CD4-positive, alpha-beta T cell treated with Interferon alpha-2 for 1 hour (primary cell): ENCODE measurements around the gene NUP107.

Source experiments
- DNase-seq, 2 donors: peaks; one replicate each; pipeline ENCODE4 v3.0.0-alpha.2; 2020 to 2022

Gene NUP107

DNA sequence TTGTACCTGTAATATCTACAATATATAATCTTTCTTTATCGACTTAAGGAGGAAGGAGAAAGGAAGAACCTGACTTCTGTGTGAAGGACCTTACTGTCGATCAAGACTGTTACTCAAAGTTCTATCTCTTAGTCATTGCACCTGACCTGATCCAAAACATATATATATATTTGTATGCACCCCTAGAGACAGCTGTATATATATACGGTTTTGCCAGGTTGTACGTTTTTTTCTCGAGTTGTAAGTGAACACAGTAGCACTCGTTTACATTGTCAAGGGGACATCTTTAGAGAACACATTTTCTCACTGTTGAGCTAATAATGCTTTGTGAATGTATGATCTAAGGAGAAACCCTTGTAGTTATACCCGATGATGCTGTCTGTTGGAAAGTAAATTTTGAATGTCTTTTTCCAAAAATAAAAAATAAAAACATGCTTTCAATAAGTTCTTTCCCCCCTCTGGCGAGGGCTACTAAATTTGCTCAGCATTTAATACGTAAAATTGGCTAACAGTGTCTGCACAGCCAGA lies 58.7 kb downstream of the NUP107 start:
- DNase-seq, result peak in 1 of 2 donors; percentile 11

DNA sequence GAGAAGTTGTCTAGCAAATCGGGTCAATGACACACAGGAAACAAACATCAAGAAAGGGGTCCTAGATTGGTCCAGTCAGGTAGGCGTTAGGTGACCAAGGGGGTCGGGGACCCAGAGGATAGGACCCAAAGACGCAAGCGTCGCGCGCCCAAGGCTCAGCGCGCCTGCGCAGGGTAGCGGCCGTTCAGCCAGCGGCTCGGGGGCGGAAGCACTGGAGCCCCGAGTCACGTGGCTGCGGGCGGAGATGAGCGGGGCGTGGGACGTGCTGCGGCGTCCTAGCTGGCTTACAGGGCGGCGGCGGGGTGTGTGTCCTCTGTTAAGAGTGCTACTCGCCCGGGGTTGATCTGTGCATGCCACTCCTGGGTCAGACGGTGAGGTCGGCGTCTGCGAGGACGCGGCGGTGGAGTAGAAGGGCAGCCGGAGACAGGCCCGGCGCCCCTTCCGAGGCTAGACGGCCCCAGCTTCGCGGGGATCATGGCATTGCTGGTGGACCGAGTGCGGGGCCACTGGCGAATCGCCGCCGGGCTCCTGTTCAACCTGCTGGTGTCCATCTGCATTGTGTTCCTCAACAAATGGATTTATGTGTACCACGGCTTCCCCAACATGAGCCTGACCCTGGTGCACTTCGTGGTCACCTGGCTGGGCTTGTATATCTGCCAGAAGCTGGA lies 59.3 kb downstream of the NUP107 start, which contains the start of gene SLC35E3:
TSS of gene SLC35E3 (plus strand) at position 273 of the 668 bp plus-strand sequence. CDS start at position 475, 202 bp downstream.
- DNase-seq, result peak; percentile 90 to 91

DNA sequence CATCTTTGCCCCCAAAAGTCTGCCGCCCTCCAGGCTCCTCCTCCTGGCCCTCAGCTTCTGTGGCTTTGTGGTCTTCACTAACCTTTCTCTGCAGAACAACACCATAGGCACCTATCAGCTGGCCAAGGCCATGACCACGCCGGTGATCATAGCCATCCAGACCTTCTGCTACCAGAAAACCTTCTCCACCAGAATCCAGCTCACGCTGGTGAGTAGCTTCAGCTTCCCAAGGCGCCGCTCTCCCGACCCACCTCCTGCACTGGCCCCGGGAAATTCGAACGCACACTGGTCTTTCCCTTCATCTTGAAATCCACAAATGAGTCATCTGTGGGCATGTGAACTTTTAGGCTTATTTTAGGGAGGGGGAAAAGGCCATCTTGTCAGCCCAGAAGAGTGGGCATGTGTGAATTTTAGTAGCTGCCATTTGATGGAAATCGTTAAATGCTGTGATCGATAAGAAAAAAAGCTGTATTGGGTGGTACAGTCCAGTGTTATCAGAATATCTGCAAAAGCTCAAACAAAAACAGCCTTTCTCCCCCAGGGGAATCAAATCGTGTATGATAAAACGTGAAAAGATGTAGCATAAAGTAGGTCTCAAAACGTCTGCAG lies 59.9 kb downstream of the NUP107 start:
- DNase-seq, result peak; percentile 3 to 32

DNA sequence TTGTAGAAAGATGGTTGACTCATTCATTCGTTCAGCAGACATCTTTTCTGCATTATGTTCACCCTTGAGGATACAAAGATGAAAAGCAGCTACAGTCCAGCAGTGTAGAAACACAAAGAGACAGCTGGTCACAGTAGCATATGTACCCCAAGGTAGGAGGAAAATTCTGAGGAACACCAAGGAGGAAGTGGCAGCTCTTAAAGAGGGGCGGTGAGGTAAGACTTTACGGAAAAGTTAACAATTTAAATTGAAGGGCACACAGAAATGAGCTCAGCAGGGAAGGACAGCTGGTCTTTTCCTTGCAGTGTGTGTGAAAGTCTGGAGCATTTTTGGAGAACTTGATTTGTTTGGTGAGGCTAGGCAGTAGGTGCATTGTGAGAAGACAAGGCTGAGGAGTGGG lies 62.7 kb downstream of the NUP107 start:
- no peak for DNase-seq

DNA sequence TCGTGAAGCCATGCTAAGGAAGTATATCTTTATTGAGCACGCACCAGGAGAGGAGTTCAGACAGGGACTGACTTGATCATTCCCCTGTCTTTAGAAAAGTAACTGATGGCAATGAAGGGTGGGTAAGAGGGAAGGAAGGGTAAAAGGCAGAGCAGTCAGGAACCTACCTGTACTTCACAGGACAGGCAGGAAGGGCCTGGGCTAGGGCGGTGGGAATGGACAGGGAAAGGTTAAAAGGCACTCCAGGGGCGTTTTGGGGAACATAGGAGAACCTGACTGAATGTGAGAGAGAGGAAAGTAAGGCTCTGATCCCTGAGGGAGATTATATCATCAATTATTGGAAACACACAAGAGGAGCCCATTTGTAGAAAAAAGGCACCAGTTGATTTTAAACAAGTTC lies 63.1 kb downstream of the NUP107 start:
- no peak for DNase-seq

DNA sequence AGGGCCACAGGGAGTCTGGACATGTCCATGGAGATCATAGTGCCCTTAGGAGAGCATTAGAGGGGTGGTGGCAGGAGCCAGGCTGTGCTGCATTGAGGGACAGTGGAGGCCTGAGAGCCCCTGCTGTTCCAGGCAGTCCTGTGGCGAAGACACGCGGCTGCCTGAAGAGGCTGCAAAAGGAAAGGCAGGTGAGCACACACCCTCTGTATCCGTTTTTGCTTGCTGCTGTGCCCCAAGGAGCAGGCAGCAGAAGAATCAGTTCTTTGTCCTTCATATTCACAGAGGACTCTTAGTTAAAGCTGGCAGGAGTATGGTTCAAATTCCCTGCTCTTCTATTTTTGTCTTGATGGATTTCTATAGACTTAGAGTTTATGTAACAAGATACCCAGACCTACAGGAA lies 63.7 kb downstream of the NUP107 start:
- DNase-seq, result no peak

DNA sequence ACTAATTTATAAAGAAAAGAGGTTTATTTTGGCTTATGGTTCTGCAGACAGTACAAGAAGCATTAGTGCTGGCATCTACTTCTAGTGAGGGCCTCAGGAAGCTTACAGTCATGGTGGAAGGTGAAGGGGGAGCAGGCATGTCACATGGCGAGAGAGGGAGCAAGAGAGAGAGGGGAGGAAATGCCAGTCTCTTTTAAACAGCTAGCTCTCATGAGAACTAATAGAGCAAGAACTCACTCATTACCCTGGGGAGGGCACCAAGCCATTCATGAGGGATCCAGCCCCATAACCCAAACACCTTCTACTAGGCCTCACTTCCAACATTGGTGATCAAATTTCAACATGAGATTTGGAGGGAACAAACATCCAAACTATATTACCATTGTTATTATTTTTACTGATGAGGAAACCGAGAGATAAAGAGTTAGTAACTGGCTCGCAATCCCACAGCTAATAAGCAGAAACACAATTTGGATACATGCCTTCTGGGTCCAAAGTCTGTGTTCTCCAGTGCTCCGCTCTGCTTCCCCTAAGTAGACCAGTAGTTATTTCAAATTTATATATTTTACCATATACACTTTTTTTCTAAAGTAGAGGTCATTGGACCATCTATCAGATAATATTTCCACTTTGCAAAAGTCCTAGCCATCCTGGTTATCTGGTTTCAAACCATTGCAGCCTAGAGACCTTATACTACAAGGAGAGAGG lies 68.9 kb downstream of the NUP107 start:
- DNase-seq, result no peak

DNA sequence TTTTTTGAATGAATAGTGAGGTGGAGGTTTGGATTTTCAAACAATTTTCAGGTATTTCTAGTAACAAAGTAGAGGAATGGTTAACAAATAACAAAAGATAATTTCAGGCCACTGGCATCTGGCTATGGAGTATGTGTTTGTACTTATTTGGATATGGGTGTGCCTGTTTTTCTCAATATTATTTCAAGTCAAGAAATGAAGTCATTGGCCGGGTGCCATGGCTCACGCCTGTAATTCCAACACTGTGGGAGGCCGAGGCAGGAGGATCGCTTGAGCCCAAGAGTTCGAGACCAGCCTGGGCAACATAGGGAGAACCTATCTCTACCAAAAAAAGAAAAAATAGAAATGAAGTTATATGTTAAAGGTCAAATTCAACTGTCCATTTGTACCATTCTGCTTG lies 73.1 kb downstream of the NUP107 start:
- DNase-seq, result no peak

DNA sequence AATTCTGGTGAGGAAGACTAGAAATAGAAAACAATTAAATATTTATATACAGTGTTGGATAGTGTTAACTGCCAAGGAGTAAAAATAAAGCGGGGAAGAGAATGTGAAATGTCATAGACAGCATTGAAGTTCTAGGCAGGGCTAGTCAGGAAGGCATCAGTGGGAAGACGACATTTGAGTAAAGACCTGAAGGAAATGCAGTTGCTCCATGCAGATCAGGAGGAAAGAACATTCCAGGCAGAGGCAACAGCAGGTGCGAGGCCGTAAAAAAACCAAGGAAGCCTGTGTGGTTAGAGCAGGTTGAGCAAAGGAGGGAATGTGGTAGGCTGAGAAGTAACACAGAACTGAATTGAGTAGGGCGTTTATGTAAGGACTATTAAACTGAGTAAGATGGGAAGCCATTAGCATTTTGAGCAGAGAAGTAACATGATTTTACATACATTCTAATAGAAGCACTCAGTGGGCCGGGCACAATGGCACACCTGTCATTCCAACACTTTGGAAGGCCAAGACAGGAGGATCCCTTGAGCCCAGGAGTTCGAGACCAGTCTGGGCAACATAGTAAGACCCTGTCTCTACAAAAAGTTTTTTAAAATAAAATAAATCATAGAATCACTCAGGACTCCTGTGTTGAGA lies 74.1 kb downstream of the NUP107 start:
- DNase-seq, result no peak

DNA sequence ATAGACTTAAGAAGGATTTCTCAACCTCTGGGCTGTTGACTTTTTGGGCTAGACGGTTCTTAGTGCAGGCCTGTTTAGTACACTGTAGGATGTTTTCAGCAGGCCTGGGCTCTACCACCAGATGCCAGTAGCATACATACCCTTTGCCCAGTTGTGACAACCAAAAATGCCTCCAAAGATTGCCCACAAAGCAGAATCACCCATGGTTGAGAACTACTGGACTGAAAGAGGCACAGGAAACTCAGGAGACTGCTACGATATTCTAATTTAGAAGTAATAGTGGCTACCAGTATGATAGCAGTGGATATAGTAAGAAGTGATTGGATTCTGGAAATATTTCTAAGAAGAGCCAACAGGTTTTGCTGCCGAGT lies 74.6 kb downstream of the NUP107 start:
- no peak for DNase-seq

DNA sequence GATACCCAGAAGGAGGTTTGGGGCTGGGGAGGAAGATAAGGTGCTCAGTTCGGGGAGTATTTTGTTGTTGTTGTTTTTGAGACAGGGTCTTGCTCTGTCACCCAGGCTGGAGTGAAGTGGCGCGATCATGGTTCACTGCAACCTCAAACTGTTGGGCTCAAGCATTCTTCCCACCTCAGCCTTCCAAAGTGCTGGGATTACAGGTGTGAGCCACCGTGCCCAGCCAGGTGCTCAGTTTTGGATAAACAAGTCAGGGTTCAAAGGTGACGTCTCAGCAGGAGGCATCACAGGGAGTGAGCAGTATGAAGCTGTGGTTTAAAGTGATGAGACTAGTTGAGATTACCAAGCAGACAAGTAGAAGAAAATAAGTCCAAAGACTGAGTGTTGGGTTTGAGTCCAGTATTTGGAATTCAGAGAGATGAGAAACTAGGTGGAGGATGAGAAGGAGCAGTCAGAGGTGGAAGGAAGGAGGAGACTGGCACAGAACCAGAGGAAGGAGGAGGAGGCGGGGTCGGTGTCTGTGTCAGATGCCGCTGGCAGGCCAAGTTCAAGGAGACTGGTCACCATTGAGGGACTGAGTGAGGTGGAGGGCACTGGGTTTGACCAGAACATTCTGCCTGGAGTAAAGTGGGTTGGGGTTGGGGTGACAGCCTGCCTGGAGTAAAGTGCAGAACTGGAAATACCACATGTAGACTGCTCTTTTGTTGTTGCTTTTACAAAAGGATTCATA lies 75.3 kb downstream of the NUP107 start:
- DNase-seq, result no peak

DNA sequence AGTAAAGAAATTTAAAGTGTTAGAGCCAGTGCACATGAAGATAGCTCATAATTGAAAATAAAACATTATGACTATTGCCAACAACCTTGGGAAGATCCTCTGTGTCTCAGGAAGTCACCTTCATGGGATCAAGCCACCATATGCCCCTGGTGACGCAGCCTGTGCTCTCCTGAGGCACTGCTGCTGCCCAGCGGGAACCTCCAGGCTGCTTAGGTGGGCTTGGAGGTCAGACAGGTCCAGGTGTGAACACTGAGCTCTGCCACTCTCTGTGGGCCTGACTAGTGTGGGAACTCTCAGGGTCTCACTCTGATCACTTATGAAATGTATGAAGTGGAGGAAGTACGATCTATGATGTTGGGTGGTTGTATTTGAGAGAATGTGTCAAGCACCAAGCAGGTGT lies 75.9 kb downstream of the NUP107 start:
- no peak for DNase-seq

DNA sequence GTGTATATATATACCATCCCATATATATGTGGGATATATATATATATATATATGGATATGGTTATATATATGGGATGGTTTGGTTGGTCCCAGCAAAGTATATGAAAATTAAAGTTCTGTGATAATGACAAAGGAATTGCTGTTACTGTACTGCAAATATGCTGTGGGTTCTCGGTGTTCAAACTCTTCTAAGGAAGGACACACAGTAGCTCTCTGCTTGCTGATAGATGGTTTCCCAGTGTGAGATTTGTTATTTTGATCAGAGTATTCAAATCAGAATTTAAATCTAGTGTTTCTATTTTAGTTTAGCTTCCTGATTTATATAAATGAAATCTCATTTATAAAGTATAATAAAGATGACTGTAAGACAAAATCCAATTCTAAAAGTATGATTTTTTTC lies 78.9 kb downstream of the NUP107 start:
- no peak for DNase-seq

DNA sequence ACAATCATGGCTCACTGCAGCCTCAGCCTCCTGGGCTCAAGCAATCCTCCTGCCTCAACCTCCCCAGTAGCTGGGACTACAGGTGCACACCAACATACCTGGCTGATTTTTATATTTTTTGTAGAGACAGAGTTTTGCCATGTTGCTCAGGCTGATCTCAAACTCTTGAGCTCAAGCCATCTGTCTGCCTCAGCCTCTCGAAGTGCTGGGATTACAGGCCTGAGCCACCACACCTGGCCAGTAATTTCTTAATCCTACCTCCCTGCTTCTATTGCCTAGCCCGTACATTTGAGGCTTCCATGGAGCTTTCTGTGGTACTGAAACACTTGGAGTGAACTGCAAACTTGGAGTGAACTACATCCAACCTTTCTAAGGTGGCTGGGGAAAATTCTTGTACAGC lies 79.9 kb downstream of the NUP107 start:
- DNase-seq, result no peak

DNA sequence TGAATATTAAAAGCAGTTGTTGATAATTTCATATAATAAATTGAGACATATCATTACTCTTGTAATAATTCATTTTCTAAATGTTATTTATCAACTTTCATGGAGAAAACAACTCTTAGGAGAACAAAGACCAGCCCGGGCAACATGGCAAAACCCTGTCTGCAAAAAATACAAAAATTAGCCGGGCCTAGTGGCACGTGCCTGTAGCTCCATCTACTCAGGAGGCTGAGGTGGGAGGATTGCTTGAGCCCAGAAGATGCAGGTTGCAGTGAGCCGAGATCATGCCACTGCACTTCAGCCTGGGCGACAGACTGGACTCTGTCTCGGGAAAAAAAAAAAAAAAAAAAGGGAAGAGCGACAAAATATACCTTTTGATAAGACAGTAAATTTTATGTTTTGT lies 80.4 kb downstream of the NUP107 start:
- no peak for DNase-seq

DNA sequence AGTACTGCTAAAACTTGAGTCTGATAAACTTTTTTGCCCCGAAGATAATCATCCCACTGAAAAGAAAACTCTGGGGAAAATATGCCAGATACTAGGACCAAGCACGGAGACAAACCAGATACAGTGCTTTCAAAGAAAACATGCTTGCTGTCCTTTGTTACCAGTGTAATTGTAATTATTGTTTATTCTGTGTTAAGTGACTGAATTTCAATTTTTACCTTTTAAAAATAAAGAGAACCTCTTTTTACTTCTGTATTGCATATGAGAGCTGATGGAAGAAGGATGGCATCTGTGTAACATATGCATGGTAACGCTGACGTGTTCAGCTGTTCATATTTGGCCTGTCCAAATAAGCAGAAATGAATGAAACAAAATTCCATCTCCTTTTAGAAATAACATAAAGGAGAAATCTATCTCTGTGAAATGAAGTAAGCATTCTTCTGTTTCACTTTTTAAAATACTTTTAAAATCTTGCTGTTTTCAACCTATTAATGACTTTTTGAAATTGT lies 81.7 kb downstream of the NUP107 start:
- DNase-seq, result no peak

DNA sequence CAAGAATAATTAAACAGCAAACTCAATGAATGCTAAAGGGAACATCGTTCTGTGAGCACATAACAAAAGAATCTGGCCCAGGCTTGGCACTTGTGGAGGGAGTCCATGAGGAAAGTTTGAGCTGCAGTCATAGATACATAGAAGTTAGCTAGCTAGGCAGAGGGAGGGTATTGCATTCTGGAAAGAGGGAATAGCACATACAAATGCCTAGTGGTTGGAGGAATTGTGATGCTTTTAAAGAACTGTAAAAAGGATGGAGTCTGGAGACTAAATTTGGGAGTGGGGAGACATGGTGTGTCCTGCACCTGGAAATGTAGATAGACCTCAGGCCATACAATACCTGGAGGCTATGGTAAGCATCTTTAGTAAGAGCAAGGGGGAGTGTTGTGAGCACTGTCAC lies 83.2 kb downstream of the NUP107 start:
- no peak for DNase-seq

DNA sequence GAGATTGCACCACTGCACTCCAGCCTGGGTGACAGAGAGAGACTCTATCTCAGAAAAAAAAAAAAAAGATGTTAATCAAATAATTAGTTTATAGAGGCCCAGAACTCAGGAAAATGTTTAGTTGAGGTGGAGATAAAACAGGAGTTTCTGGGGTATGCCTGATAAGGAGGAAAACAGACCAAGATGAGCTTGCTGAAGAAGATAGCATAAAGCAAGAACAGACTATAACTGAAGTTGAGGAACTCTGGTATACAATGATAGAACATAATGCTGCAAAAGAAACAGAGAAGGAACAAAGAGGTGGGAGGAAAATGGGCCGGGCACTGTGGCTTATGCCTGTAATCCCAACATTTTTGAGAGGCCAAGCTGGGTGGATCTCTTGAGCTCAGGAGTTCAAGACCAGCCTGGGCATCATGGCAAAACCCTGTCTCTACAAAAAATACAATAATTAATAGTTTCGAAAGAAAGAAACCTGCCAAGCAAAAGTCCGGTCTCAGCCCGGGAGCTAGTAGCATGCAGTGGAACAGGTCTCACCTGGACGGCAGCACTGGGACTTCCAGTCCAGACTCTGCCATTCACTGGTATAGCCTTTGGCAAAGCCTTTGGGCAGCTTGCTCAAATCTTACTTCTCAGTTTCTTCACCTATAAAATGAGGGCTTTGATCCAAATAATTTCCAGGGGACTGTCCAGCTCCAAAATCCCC lies 84.6 kb downstream of the NUP107 start:
- no peak for DNase-seq

DNA sequence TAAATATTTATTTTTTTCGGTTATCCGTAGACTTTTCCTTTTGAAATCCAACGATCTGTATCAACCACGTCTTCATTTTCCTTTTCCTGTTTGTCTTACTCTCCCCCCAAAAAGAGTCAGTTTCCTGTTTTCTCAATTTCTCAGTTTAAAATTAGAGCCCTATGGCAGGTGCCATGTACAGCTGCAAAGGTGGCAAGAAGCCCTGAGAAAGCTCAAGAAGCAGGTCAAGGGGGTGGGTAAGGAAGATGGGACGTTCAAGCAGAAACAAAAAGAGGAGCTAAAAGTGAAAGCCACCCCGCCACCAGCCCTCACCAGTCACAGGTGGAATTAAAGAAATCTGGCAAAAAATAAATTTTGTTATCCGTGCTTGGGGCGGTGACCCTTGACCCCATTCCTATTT lies 85.9 kb downstream of the NUP107 start:
- no peak for DNase-seq

DNA sequence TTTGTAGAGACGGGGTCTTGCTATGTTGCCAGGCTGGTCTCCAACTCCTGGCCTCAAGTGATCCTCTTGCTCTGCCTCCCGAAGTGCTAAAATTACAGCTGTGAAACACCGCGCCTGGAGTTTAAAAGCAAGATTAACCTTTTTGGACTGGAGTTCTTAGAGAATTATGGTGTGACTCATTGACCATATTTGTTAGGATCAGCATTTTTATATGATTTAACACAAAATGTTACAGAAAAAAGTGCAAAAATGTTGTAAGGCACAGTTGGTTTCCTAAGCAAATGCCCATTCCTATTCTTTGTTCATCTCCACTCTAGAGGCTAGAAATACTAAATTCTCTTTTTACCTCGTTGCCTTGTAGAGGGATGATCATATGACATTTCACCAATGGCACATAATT lies 86.8 kb downstream of the NUP107 start:
- DNase-seq, result no peak

DNA sequence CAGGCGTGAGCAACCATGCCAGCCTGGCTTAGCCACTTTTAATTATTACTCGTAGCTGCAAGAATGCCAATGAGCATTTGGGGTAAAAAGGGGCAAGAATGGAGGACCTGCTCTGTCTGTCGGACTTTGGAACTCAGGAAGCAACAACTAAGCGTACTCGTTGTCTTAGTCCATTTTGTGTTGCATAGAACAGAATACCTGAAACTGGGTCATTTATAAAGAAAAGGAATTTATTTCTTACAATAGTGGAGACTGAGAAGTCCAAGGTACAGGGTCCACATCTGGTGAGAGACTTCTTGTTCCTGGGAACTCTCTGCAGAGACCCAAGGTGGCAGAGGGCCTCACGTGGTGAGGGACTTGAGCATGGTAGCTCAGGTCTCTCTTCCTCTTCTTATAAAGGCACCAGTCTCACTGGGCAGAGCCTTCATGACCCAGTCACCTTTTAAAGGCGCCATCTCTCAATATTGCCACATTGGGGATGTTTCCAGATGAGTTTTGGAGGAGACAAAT lies 88.4 kb downstream of the NUP107 start:
- DNase-seq, result no peak
